Kidney (tissue), 14 donors: Measurements from ENCODE around the gene MDM4. TPM values are rescaled to one million over a fixed set of nuclear protein-coding genes. Genes with fewer than 3 reads are reported as not detected.

ENCODE experiments used
- DNase-seq, 5 donors: peaks; one replicate each; pipeline ENCODE4 v3.0.0-alpha.2; 2013 to 2020
- FAIRE-seq: peaks from 2 replicates; lab custom pipeline; 2012; peaks lifted over from hg19 to GRCh38; lab: Jason Lieb, UNC
- H3K27ac ChIP-seq, 2 donors: one replicate each; pipeline ENCODE4 v1.7.0; 2013; ENCODE audit warnings: low read depth in 2 of 2, low read length in 2 of 2, inconsistent platforms in 1 of 2
- H3K27me3 ChIP-seq: one replicate; pipeline ENCODE4 v1.7.1; 2013; ENCODE audit warnings: low read length, inconsistent platforms; ENCODE audit not compliant: control insufficient read depth, insufficient read depth
- H3K36me3 ChIP-seq, 3 donors: one replicate each; pipeline versions ENCODE4 v1.7.0 to v1.7.1; 2013; ENCODE audit warnings: low read length in 3 of 3, control low read depth in 1 of 3, inconsistent platforms in 1 of 3; ENCODE audit not compliant: insufficient read depth in 3 of 3, control insufficient read depth in 2 of 3
- H3K4me1 ChIP-seq, 3 donors: one replicate each; pipeline versions ENCODE4 v1.7.0 to v1.7.1; 2013; ENCODE audit warnings: low read length in 3 of 3, inconsistent platforms in 1 of 3, low read depth in 1 of 3; ENCODE audit not compliant: control insufficient read depth in 2 of 3, insufficient read depth in 2 of 3
- H3K4me3 ChIP-seq, 3 donors: one replicate each; pipeline versions ENCODE4 v1.7.0 to v1.8.1; 2013; ENCODE audit warnings: low read length in 3 of 3, control low read depth in 1 of 3, inconsistent platforms in 1 of 3
- H3K9ac ChIP-seq, 3 donors: one replicate each; pipeline versions ENCODE4 v1.7.0 to v1.7.1; 2013; ENCODE audit warnings: low read length in 3 of 3, control low read depth in 1 of 3, inconsistent platforms in 1 of 3
- H3K9me3 ChIP-seq, 3 donors: one replicate each; pipeline versions ENCODE4 v1.7.0 to v1.7.1; 2013; ENCODE audit warnings: low read length in 3 of 3, control low read depth in 1 of 3, inconsistent platforms in 1 of 3; ENCODE audit not compliant: control insufficient read depth in 2 of 3, insufficient read depth in 1 of 3
- intact Hi-C: fragments of 100-400 bp; cut with DNase I; formaldehyde crosslinking; loops from one replicate; pipeline ENCODE4 v1.11.1; 2022
- polyA plus RNA-seq: library from polyadenylated mRNA; stranded (reverse); fragments of 350-450 nt; fragmentation: Illumina TruSeq; extraction: RNeasy Lipid Tissue Mini Kit (QIAGEN cat#74804); gene quantifications from one replicate; pipeline ENCODE4 v1.2.3, GENCODE V29; 2014; ENCODE audit warnings: low read depth, low replicate concordance; ENCODE audit not compliant: insufficient read depth
- total RNA-seq: library from RNA; stranded (reverse); fragmentation: NEBNext Ultra II Directional; extraction: Animal tissue kit (Norgen Biotek cat#: 25700); gene quantifications from one replicate; pipeline ENCODE4 v1.2.1, GENCODE V29; 2021
- TF ChIP-seq, protein P1 (sequence below): IDR thresholded peaks from 3 replicates; pipeline ENCODE4 v1.5.1; 2012; ENCODE audit warnings: mild to moderate bottlenecking, moderate library complexity, borderline replicate concordance; ENCODE audit not compliant: insufficient read depth; ENCODE audit errors: extremely low read depth
- donor health status: control.
- donor health status: control.
- donor health status: control.
- donor health status: control.
- donor health status: control.
- donor health status: DM: yes; HTN: yes; CAD: no.
- donor health status: Normal renal cell carcinoma (clear cell type).

The MDM4 gene
- total and polyA plus RNA-seq, 2 donors from 2014 or later = 6.3 to 87.9 TPM

DNA sequence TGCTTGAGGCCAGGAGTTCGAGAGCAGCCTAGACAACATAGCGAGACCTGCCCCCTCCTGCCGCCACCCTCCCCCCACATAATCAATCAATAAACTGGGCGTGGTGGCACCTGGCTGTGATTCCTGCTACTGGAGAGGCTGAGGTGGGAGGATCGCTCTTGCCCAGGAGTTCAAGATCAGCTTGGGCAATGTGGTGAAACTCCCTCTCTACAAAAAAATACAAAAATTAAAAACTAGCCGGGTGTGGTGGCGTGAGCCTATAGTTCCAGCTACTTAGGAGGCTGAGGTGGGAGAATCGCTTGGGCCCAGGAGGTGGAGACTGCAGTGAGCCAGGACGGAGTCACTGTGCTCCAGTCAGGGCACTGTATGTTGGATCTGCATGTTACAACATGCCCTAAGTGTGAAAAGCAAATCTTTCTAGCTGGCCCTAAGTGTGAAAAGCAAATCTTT lies 7.0 kb upstream of the MDM4 start:
- FAIRE-seq (no peak), DNase-seq (no peak)
- H3K9ac ChIP-seq = no peak overlapping the region
- H3K9me3 ChIP-seq = no peaks in the 10 kb centered on the region
- peaks cover 0 to 5% (median 2%) of the 10 kb centered on the region in 3 donors for H3K4me1 ChIP-seq
- intact Hi-C loops = no loop called here
- H3K27ac ChIP-seq = no peak overlapping the region
- H3K36me3 ChIP-seq = no peaks in the 10 kb centered on the region
- TF ChIP-seq, protein P1, sequence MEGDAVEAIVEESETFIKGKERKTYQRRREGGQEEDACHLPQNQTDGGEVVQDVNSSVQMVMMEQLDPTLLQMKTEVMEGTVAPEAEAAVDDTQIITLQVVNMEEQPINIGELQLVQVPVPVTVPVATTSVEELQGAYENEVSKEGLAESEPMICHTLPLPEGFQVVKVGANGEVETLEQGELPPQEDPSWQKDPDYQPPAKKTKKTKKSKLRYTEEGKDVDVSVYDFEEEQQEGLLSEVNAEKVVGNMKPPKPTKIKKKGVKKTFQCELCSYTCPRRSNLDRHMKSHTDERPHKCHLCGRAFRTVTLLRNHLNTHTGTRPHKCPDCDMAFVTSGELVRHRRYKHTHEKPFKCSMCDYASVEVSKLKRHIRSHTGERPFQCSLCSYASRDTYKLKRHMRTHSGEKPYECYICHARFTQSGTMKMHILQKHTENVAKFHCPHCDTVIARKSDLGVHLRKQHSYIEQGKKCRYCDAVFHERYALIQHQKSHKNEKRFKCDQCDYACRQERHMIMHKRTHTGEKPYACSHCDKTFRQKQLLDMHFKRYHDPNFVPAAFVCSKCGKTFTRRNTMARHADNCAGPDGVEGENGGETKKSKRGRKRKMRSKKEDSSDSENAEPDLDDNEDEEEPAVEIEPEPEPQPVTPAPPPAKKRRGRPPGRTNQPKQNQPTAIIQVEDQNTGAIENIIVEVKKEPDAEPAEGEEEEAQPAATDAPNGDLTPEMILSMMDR = no peak
- H3K4me3 ChIP-seq = no peak overlapping the region
- H3K27me3 ChIP-seq = no peaks in the 10 kb centered on the region

DNA sequence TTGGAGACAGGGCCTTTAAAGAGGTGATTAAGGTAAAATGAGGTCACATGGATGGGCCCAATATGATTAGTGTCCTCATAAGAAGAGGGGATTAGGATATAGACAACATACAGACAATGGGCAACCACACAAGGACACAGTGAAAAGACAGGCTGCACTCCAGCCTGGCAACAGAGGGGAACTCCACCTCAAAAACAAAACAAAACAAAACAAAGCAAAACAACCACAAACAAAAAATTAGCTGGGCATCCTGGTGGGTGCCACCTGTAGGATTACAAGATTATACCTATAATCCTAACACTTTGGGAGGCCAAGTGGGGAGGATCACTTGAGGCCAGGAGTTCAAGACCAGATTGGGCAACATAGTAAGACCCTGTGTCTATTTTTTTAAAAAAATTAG lies 4.8 kb upstream of the MDM4 start:
- H3K27me3 ChIP-seq = no peaks in the 10 kb centered on the region
- peaks cover 0 to 2% (median 0%) of the 10 kb centered on the region in 3 donors for H3K4me1 ChIP-seq
- intact Hi-C loops = no loop called here
- TF ChIP-seq, protein P1 = no peak
- no peak overlapping the region for H3K27ac ChIP-seq
- no peak for DNase-seq
- H3K36me3 ChIP-seq = no peaks in the 10 kb centered on the region
- H3K4me3 ChIP-seq = no peak overlapping the region
- no peak for FAIRE-seq
- no peak overlapping the region for H3K9ac ChIP-seq
- no peaks in the 10 kb centered on the region for H3K9me3 ChIP-seq

DNA sequence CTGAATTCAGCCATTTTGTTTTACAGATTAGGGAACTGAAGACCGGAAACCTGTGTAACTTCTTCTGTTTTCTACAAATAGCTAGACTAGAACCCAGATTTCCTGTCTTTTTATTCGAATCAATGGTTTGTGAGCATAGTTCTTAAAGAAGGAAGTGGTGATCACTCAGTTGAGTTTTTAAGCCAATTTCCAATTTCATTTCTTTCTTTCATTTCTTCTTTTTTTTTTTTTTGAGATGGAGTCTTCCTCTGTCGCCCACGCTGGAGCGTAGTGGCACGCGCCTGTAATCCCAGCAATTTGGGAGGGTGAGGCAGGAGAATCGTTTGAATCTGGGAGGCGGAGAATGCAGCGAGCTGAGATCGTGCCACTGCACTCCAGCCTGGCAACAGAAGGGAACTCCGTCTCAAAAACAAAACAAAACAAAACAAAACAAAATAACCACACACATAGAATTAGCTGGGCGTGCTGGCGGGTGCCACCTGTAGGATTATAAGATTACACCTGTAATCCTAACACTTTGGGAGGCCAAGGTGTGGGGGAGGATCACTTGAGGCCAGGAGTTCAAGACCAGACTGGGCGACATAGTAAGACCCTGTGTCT lies 3.0 kb upstream of the MDM4 start:
- peak overlapping the region in 1 of 2 donors; percentile 11 for H3K27ac ChIP-seq
- FAIRE-seq (no peak), DNase-seq (no peak)
- TF ChIP-seq, protein P1 = no peak
- no peaks in the 10 kb centered on the region for H3K9me3 ChIP-seq
- intact Hi-C loops = no loop called here
- no peaks in the 10 kb centered on the region for H3K27me3 ChIP-seq
- H3K4me3 ChIP-seq = no peak overlapping the region
- no peak overlapping the region for H3K9ac ChIP-seq
- no peaks in the 10 kb centered on the region for H3K36me3 ChIP-seq
- H3K4me1 ChIP-seq = peaks cover 0 to 8% (median under 1%) of the 10 kb centered on the region in 3 donors
